Transverse colon (tissue), 3 donors: ENCODE results near the gene ATOSA.

Source experiments
- CTCF ChIP-seq, 5 experiments: fragments of 200-600 bp in 3 of 5; fragments of 450-650 bp in 2 of 5; sonication (generic) in 3 of 5; IDR thresholded peaks; 1 replicate in 2 of 5; 2 replicates in 3 of 5; pipeline ENCODE4 v1.5.1; 2016 to 2017; ENCODE audit warnings: antibody characterized with exemption in 5 of 5, inconsistent platforms in 3 of 5, mild to moderate bottlenecking in 2 of 5, moderate library complexity in 1 of 5
- EP300 ChIP-seq: sonication (generic); formaldehyde crosslinking; IDR thresholded peaks from one replicate; pipeline ENCODE4 v1.6.1; 2017; ENCODE audit warnings: antibody characterized with exemption, low read depth

- TF ChIP-seq CTCF (IDR thresholded peaks at IDR 0.05) (no peak), EP300 (no peak)
These were observed 39.4 kb upstream of the ATOSA start for GRCh38 chr15:52718551-52718950.
